Measurements from ENCODE around the gene ASIC1.

The ASIC1 gene

DNA sequence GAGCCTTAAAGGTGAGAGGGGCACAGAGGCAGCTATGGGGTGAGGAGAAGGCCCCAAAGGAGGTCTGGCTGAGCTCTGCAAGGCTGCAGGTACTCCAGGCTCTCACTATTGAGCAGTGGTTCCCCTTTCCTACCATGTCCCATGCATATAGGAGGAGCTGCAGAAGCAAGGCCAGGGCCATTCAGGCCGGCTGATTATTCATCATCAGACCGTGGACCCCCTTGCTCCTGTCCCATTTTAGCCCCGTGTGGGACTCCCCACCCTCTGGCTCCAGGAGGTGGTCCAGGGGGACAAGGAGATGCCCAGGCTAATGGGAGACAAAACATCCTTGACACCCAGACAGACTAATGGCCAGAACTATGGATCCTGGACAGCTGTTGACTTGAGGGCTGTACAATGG lies 49.5 kb downstream of the ASIC1 start:
- in situ Hi-C loops (cut with MboI; ENCODE audit: low sequenced_read_pairs), result no loop called here

DNA sequence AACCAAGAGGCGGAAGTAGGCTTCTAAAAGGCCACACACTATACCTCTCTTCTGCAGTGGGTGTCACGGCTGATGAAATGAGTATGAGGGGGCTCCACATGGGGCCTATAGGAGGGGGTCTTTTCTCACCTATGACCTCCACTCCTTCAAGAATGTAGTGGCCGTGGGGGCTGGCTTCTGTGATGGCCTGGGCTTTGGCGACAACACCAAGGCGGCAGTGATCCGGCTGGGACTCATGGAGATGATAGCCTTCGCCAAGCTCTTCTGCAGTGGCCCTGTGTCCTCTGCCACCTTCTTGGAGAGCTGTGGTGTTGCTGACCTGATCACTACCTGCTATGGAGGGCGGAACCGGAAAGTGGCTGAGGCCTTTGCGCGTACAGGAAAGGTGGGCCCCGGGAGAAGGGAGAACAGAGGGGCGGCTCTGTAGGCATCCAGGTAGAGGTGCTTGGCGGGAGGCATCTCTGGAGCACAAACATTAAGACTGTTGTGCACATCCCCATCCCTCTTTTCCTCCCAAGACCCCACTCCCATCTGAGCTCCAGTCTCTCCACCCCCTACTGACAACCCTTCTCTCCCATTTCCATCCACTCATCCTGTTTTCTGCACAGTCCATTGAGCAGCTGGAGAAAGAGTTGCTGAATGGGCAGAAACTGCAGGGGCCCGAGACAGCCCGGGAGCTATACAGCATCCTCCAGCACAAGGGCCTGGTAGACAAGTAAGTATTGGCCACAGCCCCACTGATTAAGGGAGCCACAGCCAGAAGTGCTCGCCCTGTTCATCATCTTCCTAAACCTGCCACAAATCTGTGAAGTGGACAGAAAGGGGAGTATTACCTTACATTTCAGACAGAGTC lies 50.2 kb downstream of the ASIC1 start:
- in situ Hi-C loops (cut with MboI; ENCODE audit: low sequenced_read_pairs), result no loop called here

DNA sequence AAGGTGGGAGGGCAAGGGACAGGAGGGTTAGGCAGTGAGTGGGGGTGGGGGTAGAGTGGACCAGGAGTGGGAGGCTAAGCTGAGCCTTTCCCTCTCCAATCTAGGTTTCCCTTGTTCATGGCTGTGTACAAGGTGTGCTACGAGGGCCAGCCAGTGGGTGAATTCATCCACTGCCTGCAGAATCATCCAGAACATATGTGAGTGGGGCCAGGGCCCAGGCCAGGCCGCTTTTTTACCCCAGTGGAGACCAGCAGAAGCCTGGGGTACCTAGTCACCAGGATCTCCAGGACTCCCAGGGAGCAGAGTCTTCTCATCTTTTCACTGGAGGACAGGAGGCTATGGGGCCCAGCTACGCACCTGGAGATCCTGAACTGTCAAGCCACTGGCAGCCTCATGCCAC lies 51.9 kb downstream of the ASIC1 start:
- in situ Hi-C loops (cut with MboI; ENCODE audit: low sequenced_read_pairs), result no loop called here

DNA sequence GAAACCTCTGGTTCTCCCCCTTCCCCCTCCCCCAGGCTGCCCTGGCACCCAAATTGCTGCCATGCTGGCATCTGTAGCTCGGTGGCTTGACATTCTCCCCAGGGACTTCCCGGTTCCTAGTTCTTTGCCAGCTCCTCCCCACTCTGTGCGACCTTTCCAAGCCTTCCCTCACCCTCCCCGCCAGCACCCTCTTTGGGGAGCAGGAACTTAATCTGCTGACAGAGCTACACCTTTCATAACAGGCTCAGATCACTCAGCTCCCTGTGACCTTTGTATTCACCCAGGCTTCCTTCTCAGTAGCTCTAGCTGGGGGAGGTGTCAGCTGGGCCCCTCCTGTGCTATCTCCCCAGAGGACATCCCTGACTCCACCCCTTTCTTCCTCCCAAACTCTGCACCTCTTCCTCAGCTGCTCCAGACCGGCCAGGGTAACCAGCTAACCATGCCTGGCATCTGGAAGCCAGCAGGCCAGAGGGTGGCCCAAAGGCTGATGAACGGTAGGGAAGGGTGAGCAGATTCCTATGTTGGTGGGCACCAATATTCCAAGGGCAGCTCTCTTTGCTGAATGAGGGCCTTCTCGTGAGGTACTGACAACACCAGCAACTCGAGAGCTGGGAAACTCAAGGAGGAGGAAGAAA lies 52.8 kb downstream of the ASIC1 start:
- in situ Hi-C loops (cut with MboI; ENCODE audit: low sequenced_read_pairs), result no loop called here

DNA sequence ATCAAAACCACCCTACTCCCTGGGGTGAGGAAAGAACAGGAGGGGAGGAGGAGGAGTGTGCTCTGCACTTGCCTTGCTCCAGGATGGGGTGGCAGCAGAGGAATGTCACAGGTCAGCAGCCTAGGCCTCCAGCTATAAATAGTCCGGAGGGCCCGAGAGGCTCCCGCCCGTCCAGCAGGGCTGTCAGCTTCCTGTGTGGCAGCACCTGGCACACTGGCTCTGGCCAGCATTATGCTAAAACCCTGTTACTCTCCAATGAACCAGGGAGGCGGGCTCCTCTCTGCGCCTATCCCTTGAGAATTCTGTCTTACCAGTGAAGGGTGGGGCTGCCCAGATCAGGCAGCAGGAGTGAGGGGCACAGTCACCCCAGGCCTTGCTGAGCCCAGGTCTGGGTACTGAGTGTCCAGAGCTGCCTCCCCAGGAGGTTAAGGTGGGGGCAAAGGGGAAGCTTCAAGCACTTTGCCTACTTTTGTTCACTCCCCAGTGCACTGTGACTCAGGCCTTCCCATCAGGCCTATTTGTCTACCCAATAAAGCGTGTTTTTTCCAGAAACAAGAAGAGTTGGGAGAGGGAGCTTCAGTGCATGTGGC lies 53.5 kb downstream of the ASIC1 start:
- in situ Hi-C loops (cut with MboI; ENCODE audit: low sequenced_read_pairs), result no loop called here

DNA sequence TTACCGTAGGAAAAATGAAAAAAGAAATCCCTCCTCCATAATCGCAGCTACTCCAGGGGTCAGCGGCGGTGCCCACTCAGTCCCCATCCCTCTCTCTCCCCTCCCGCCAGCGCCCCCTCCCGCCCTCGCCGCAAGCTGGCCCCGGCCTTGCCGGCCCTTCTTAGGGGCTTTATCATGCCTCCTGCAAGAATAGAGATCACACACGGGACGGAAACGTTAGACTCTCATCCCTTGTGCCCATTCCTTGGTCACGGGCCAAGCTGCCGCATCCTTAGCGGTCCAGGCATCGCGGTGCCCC lies 53.9 kb downstream of the ASIC1 start:
- in situ Hi-C loops (cut with MboI; ENCODE audit: low sequenced_read_pairs), result no loop called here

DNA sequence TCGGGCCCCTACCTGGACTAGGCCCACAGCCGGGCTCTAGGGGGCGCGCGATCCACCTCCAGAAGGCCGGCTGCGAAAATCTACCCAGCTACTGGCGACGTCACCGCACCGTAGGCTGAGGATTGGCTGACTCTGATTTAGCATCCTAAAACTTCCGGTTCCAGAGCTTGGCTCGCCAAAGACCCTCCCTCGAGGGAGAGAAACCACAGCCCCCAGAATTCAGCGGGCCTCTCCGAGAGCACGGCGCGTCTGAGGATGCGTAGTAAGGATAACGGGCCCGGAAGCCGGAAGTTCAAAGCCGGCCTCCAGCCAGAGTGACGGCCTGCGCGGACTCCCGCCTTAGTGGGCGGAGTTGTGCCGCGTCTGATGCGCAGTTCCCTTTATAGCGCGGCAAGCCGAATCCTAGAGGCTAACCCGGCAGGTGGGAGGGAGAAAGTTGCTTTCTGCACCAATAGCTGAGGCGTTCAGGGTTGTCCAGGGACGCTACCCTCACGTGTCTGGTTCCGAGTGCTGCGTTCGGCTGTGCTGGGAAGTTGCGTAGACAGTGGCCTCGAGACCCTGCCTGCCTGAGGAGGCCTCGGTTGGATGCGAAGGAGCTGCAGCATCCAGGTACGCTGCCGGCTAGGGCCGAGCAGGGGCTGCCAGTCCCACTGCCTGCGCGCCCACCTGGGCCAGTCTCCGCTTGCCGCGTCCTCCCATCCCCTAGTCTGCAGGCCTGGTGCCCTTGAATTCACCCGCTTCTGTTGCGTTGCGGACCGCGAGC lies 54.5 kb downstream of the ASIC1 start, which contains the start of gene COX14:
COX14 (plus strand) TSS at position 544 of the 763 bp plus-strand sequence. CDS start 7,808 bp downstream, outside the sequence.
- in situ Hi-C loops (cut with MboI; ENCODE audit: low sequenced_read_pairs), result no loop called here

DNA sequence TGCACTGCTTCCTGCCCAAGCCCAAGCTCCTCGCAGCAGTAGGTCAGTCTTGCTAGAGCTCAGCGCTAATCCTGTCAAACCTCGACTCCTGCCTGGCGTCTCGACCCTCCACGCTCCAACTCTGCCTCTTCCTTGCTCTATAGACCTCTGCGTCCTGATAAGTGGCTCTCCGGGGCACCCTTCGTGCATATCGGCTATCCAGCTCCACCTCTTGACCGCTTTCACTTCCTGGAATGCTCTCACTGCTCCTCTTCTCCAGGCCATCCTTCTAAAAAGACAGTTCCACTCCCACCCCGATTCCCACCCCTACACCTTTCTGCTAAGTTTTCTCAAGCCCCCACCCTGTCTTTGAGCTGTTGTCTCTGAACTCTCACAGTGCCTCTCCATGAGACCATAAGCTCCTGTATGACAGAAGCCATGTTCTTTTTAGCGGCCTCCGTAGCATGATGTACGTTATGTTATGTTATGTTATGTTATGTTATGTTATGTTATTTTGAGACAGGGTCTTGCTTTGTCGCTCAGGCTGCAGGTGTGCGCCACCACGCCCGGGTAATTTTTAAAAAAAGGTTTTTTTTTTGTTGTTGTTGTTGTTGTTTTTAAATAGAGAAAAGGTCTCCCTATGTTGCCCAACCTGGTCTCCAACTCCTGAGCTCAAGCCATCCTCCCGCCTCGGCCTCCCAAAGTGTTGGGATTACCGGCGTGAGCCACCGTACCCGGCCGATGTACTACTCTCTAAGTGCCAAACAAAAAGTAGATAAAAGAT lies 55.2 kb downstream of the ASIC1 start:
- in situ Hi-C loops (cut with MboI; ENCODE audit: low sequenced_read_pairs), result no loop called here

DNA sequence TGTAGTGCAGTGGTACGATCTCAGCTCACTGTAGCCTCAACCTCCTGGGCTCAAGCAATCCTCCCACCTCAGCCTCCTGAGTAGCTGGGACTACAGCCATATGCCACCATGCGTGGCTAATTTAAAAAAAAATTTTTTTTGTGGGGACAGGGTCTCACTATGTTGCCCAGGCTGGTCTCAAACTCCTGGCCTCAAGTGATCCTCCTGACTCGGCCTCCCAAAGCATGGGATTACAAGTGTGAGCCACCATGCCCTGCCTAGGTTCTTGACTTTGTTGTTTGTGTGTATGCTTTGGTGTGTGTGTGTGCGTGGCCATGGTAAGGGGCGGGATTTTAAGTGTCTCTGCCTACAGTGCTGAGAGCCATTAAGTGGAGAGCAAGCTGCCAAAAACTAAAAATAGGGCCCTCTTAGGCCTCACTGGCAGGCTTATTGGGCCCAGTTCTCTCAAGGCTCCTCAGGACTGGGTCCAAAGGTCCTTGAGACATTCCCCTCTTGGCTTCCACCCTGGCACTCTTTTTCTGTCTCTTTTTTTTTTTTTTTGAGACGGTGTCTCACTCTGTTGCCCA lies 59.7 kb downstream of the ASIC1 start:
- in situ Hi-C loops (cut with MboI; ENCODE audit: low sequenced_read_pairs), result no loop called here

DNA sequence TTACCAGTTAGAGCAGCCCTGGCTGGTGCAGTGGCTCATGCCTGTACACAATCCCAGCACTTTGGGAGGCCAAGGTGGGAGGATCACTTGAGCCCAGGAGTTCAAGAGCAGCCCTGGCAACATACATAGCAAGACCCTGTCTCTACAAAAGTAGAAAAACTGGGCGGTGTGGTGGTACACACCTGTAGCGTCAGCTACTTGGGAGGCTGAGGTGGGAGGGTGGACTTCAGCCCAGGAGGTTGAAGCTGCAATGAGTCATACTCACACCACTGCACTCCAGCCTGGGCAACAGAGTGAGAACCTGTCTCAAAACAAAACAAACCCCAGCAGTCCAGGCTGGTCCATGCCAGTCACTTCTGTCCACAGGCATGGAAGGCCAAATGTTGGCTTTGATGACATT lies 62.0 kb downstream of the ASIC1 start:
- in situ Hi-C loops (cut with MboI; ENCODE audit: low sequenced_read_pairs), result no loop called here

DNA sequence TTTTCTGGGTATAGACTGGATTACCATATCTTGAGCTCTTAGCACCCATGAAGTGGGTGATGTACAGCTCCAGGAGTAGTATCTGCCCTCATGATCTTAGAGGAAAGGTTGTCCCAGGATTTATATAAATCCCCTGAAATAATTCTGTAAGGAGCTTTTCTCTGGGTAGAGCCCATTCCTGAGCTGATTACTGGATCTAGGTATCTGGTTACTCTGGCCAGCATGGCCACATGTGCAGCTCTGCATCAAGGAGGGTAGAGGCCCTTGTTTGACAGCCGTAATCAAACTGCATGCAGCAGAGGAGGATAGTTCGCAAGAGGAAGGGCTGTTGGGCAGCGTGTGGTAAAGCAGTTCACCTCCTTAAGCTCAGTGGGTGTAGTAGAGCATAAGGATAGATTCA lies 63.1 kb downstream of the ASIC1 start:
- in situ Hi-C loops (cut with MboI; ENCODE audit: low sequenced_read_pairs), result no loop called here

DNA sequence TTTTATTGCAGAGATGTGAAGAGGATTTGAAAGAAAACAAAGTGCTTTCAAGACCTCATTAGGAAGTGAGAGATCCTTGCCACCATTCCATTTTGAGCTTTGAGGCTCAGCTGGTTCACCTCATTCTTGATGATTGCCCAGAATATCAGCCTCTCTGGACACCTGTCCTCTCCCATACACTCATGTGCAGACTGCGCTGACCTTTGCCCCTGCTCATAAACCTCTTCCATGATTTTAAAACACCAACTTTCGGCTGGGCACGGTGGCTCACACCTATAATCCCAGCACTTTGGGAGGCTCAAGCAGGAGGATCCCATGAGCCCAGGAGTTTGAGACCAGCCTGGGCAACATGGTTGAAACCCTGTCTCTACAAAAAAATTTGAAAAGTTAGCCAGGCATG lies 63.6 kb downstream of the ASIC1 start:
- in situ Hi-C loops (cut with MboI; ENCODE audit: low sequenced_read_pairs), result no loop called here

DNA sequence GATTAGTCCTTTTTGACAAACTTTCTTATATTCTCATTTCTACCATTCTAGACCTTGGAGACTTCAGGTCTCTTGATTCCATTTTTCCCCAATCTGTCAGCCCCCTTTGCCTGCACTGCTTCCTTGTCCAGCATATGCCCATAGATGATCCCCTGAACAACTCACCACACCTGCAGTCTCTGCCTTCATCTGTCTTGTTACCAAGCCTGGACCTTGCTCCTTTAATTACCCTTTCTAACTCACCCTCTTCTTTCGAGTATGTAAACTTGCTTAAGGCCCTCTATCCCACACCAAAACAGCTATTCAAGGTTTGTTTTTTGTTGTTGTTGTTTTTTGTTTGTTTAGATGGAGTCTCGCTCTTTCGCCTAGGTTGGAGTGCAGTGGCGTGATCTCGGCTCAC lies 64.2 kb downstream of the ASIC1 start:
- in situ Hi-C loops (cut with MboI; ENCODE audit: low sequenced_read_pairs), result no loop called here

DNA sequence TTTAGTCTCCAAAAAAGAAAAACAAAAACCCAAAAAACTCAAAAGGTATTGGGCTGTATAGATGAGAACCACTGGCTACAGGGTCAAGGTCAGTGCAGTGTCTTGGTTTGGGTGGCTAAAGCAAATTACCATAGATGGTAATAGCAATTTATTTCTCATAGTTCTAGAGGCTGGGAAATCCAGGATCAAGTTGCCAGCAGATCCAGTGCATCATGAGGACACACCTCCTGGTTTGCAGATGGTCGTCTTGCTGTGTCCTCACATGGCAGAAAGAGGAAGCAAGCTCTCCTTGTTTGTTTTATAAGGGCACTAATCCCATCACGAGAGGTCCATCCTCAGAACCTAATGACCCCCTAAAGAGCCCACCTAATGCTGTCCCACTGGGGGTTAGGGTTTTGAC lies 65.8 kb downstream of the ASIC1 start:
- in situ Hi-C loops (cut with MboI; ENCODE audit: low sequenced_read_pairs), result no loop called here

DNA sequence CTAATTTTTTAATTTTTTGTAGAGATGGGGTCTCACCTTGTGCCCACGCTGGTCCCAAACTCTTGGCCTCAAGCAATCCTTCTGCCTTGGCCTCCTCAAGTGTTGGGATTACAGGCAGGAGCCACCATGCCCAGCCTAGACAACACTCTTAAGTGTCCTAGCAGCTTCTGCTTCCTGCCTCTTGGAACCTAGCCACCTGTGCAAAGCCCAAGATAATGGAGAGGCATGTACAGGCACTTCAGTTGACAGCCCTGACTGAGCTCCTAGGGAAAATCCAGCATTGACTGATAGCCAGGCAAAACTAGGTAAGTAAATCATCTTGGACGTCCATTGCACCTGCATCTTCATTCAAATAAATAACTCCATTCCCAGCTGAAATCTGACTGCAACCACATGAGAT lies 70.2 kb downstream of the ASIC1 start:
- in situ Hi-C loops (cut with MboI; ENCODE audit: low sequenced_read_pairs), result no loop called here

DNA sequence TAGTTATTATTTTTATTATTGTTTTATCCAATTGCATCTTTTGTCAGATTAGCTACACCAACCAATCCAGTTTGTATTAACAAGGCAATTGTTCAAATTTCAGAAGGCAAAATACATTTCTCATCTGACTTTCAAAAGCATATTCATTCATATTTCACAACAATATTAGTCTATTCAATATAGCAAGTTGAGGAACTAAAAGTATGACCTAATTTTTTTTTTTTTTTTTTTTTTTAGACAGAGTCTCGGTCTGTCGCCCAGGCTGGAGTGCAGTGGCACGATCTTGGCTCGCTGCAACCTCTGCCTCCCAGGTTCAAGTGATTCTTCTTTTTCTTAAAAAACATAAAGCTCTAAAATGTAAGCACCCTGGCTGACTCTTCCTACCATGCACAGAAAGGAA lies 71.9 kb downstream of the ASIC1 start:
- in situ Hi-C loops (cut with MboI; ENCODE audit: low sequenced_read_pairs), result no loop called here

DNA sequence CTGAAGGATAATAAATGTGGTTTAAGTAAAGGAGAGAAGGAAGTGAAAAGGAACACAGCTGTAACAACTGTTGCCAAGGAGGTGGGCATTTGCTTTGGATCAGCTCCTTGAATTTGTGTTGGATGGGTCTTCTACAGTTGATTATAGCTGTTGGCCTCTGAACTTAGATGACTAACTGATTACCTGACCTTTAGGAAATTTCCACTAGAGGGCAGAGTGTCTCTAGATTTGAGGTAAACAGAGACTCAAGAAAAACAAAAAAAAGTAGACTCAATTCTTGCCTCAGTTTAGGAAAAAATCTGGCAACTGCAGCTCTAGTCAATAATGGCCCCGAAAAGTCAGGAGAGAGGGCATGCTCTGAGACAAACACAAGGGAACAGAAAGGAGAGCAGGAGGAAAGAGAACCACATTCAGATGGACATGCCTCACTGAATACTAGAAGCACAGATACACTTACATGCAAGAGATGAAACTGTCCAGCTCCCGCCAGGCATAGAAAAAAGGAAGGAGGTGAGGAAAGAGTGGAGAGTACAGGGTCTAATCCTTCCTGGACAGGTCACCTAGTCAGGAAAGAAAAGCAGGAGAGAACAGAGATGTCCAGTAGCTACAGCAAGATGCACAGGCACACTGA lies 75.2 kb downstream of the ASIC1 start:
- in situ Hi-C loops (cut with MboI; ENCODE audit: low sequenced_read_pairs), result no loop called here

Measured in hTERT RPE-1 (cell line).